ENCODE data around the gene CD28. TPM values are rescaled to one million over a fixed set of nuclear protein-coding genes. Genes with fewer than 3 reads are reported as not detected.

CD28 gene
- not detected for polyA plus RNA-seq (2013, experiment 1 of 2)
- not detected for polyA plus RNA-seq (2013, experiment 2 of 2)

- no peak within 1 kb of the TSS for H3K4me2 ChIP-seq (ENCODE audit: insufficient read depth, low read length, poor library complexity, severe bottlenecking)
- peak within 1 kb of the TSS; percentile 47 for H3K14ac ChIP-seq (ENCODE audit: low read length)
- WGBS, 2 donors (ENCODE audit: extremely low coverage in 2 of 2, insufficient read length in 2 of 2, insufficient replicate concordance in 1 of 2): no CpG with 5 or more reads among the region's 9 CpGs
- no peak within 1 kb of the TSS for H4K8ac ChIP-seq (ENCODE audit: low read depth, low read length)
- no peak within 1 kb of the TSS for H3K4ac ChIP-seq (ENCODE audit: low read length)
- no peaks in the 10 kb centered on the region for H3K9me3 ChIP-seq (replicated peaks in 1 of 2; ENCODE audit: control insufficient read depth in 2 of 2, insufficient read depth in 1 of 2, low read depth in 1 of 2, low read length in 2 of 2)
- no peaks in the 10 kb centered on the region for H3K79me1 ChIP-seq (ENCODE audit: low read depth, low read length)
- peaks cover 0 to 5% (median 0%) of the 10 kb centered on the region in 3 experiments for H3K27me3 ChIP-seq (ENCODE audit: control insufficient read depth in 3 of 3, insufficient read depth in 3 of 3, low read depth in 1 of 3, low read length in 3 of 3)
- peak within 1 kb of the TSS; percentile 64 for H3K18ac ChIP-seq (ENCODE audit: low read length)
- no peak for DNase-seq (ENCODE audit: low spot score)
- no peak within 1 kb of the TSS for H2BK15ac ChIP-seq (ENCODE audit: low read length)
- no peak within 1 kb of the TSS for H4K91ac ChIP-seq (ENCODE audit: low read depth, low read length, poor library complexity)
- no peak within 1 kb of the TSS for H2BK5ac ChIP-seq (ENCODE audit: low read length)
- no peak within 1 kb of the TSS for H2BK12ac ChIP-seq (ENCODE audit: low read length)
- H2AFZ ChIP-seq (ENCODE audit: low read length): no peak within 1 kb of the TSS
- H3K36me3 ChIP-seq (replicated peaks in 1 of 2; ENCODE audit: control insufficient read depth in 2 of 2, insufficient read depth in 2 of 2, low read length in 2 of 2): no peaks in the 10 kb centered on the region
- no peak within 1 kb of the TSS for H3K9ac ChIP-seq (ENCODE audit: low read depth, low read length, poor library complexity)
- no peak within 1 kb of the TSS for H2AK5ac ChIP-seq (ENCODE audit: low read depth, low read length)
- no peaks in the 10 kb centered on the region for H3K4me1 ChIP-seq (ENCODE audit: control insufficient read depth in 2 of 2, insufficient read depth in 1 of 2, low read depth in 1 of 2, low read length in 2 of 2)
- no peak within 1 kb of the TSS for H3K27ac ChIP-seq (replicated peaks; ENCODE audit: low read length)
- H3K23ac ChIP-seq (ENCODE audit: low read depth, low read length, poor library complexity): no peak within 1 kb of the TSS
- H3K4me3 ChIP-seq (ENCODE audit: low read length in 2 of 2): peak within 1 kb of the TSS in 1 of 2 donors; percentile 58
- no peak within 1 kb of the TSS for H2BK120ac ChIP-seq (ENCODE audit: low read depth, low read length)
These were observed at the start of gene CD28 for GRCh38 chr2:203706403-203706802. CD28 (plus strand) TSS chr2:203706639; CDS start chr2:203706697, 58 bp downstream.

GRCh38 chr2:203659331-203660049, 46.9 kb upstream of the CD28 start:
- H3K4me1 ChIP-seq (ENCODE audit: control insufficient read depth in 2 of 2, insufficient read depth in 1 of 2, low read depth in 1 of 2, low read length in 2 of 2): peaks cover 0 to 3% of the 10 kb centered on the region in 2 donors
- no CpG with 5 or more reads among the region's 4 CpGs for WGBS, 2 donors (ENCODE audit: extremely low coverage in 2 of 2, insufficient read length in 2 of 2, insufficient replicate concordance in 1 of 2)
- H3K36me3 ChIP-seq (replicated peaks in 1 of 2; ENCODE audit: control insufficient read depth in 2 of 2, insufficient read depth in 2 of 2, low read length in 2 of 2): no peaks in the 10 kb centered on the region
- H4K91ac ChIP-seq (ENCODE audit: low read depth, low read length, poor library complexity): no peak overlapping the region
- H3K4ac ChIP-seq (ENCODE audit: low read length): no peak overlapping the region
- H3K23ac ChIP-seq (ENCODE audit: low read depth, low read length, poor library complexity): no peak overlapping the region
- no peak overlapping the region for H3K27ac ChIP-seq (replicated peaks; ENCODE audit: low read length)
- H4K8ac ChIP-seq (ENCODE audit: low read depth, low read length): no peak overlapping the region
- no peaks in the 10 kb centered on the region for H3K79me1 ChIP-seq (ENCODE audit: low read depth, low read length)
- H3K4me3 ChIP-seq (ENCODE audit: low read length in 2 of 2): no peak overlapping the region
- no peak overlapping the region for H3K14ac ChIP-seq (ENCODE audit: low read length)
- no peaks in the 10 kb centered on the region for H3K9me3 ChIP-seq (replicated peaks in 1 of 2; ENCODE audit: control insufficient read depth in 2 of 2, insufficient read depth in 1 of 2, low read depth in 1 of 2, low read length in 2 of 2)
- no peak overlapping the region for H3K9ac ChIP-seq (ENCODE audit: low read depth, low read length, poor library complexity)
- no peak overlapping the region for H2BK12ac ChIP-seq (ENCODE audit: low read length)
- DNase-seq (ENCODE audit: low spot score): no peak
- no peak overlapping the region for H3K18ac ChIP-seq (ENCODE audit: low read length)
- H2BK120ac ChIP-seq (ENCODE audit: low read depth, low read length): no peak overlapping the region
- no peak overlapping the region for H2BK5ac ChIP-seq (ENCODE audit: low read length)
- no peak overlapping the region for H2AK5ac ChIP-seq (ENCODE audit: low read depth, low read length)
- no peak overlapping the region for H3K4me2 ChIP-seq (ENCODE audit: insufficient read depth, low read length, poor library complexity, severe bottlenecking)
- peak overlapping the region; percentile 54 for H2AFZ ChIP-seq (ENCODE audit: low read length)
- no peaks in the 10 kb centered on the region for H3K27me3 ChIP-seq (ENCODE audit: control insufficient read depth in 3 of 3, insufficient read depth in 3 of 3, low read depth in 1 of 3, low read length in 3 of 3)
- no peak overlapping the region for H2BK15ac ChIP-seq (ENCODE audit: low read length)

DNA sequence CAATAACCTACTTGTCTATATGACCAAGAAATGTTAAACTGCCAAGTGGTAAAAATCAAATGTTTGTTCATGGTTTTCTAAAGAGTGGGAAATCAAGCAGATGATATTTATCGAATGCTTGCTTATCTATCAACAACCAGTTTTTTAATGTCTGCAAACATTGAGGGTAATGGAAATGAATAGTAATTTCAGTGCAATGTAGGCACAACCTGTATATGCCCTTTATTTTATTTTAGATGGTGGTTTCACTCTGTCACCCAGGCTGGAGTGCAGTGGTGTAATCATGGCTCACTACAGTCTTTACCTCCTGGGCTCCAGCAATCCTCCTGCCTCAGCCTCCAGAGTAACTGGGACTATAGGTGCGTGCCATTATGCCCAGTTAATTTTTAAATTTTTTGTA, 46.0 kb upstream of the CD28 start:
- Histone ChIP-seq H3K4me2 (ENCODE audit: insufficient read depth, low read length, poor library complexity, severe bottlenecking) (no peak overlapping the region), H3K4me1 (ENCODE audit: control insufficient read depth in 2 of 2, insufficient read depth in 1 of 2, low read depth in 1 of 2, low read length in 2 of 2) (peaks cover 0 to 3% of the 10 kb centered on the region in 2 donors), H2BK5ac (ENCODE audit: low read length) (no peak overlapping the region), H3K79me1 (ENCODE audit: low read depth, low read length) (no peaks in the 10 kb centered on the region), H2AFZ (ENCODE audit: low read length) (no peak overlapping the region), H2AK5ac (ENCODE audit: low read depth, low read length) (no peak overlapping the region), H3K4me3 (ENCODE audit: low read length in 2 of 2) (no peak overlapping the region), H3K27me3 (ENCODE audit: control insufficient read depth in 3 of 3, insufficient read depth in 3 of 3, low read depth in 1 of 3, low read length in 3 of 3) (no peaks in the 10 kb centered on the region), H4K91ac (ENCODE audit: low read depth, low read length, poor library complexity) (no peak overlapping the region), H3K9me3 (replicated peaks in 1 of 2; ENCODE audit: control insufficient read depth in 2 of 2, insufficient read depth in 1 of 2, low read depth in 1 of 2, low read length in 2 of 2) (no peaks in the 10 kb centered on the region), H3K4ac (ENCODE audit: low read length) (no peak overlapping the region), H2BK120ac (ENCODE audit: low read depth, low read length) (no peak overlapping the region), H3K9ac (ENCODE audit: low read depth, low read length, poor library complexity) (no peak overlapping the region), H2BK12ac (ENCODE audit: low read length) (no peak overlapping the region), H2BK15ac (ENCODE audit: low read length) (no peak overlapping the region), H3K18ac (ENCODE audit: low read length) (no peak overlapping the region), H3K36me3 (replicated peaks in 1 of 2; ENCODE audit: control insufficient read depth in 2 of 2, insufficient read depth in 2 of 2, low read length in 2 of 2) (no peaks in the 10 kb centered on the region), H3K23ac (ENCODE audit: low read depth, low read length, poor library complexity) (no peak overlapping the region), H4K8ac (ENCODE audit: low read depth, low read length) (no peak overlapping the region), H3K27ac (replicated peaks; ENCODE audit: low read length) (no peak overlapping the region), H3K14ac (ENCODE audit: low read length) (no peak overlapping the region)
- WGBS, 2 donors (ENCODE audit: extremely low coverage in 2 of 2, insufficient read length in 2 of 2, insufficient replicate concordance in 1 of 2): no CpG with 5 or more reads among the region's 2 CpGs
- DNase-seq (ENCODE audit: low spot score): no peak

GRCh38 chr2:203661279-203661908, 45.0 kb upstream of the CD28 start:
- no peak overlapping the region for H4K91ac ChIP-seq (ENCODE audit: low read depth, low read length, poor library complexity)
- no peaks in the 10 kb centered on the region for H3K36me3 ChIP-seq (replicated peaks in 1 of 2; ENCODE audit: control insufficient read depth in 2 of 2, insufficient read depth in 2 of 2, low read length in 2 of 2)
- DNase-seq (ENCODE audit: low spot score): no peak
- no peak overlapping the region for H3K18ac ChIP-seq (ENCODE audit: low read length)
- no peaks in the 10 kb centered on the region for H3K9me3 ChIP-seq (replicated peaks in 1 of 2; ENCODE audit: control insufficient read depth in 2 of 2, insufficient read depth in 1 of 2, low read depth in 1 of 2, low read length in 2 of 2)
- H2BK5ac ChIP-seq (ENCODE audit: low read length): no peak overlapping the region
- no CpG with 5 or more reads among the region's 3 CpGs for WGBS, 2 donors (ENCODE audit: extremely low coverage in 2 of 2, insufficient read length in 2 of 2, insufficient replicate concordance in 1 of 2)
- no peak overlapping the region for H4K8ac ChIP-seq (ENCODE audit: low read depth, low read length)
- H2BK12ac ChIP-seq (ENCODE audit: low read length): no peak overlapping the region
- H2BK15ac ChIP-seq (ENCODE audit: low read length): no peak overlapping the region
- H2AFZ ChIP-seq (ENCODE audit: low read length): no peak overlapping the region
- no peak overlapping the region for H2BK120ac ChIP-seq (ENCODE audit: low read depth, low read length)
- no peak overlapping the region for H3K23ac ChIP-seq (ENCODE audit: low read depth, low read length, poor library complexity)
- no peak overlapping the region for H3K14ac ChIP-seq (ENCODE audit: low read length)
- peaks cover 0 to 3% of the 10 kb centered on the region in 2 donors for H3K4me1 ChIP-seq (ENCODE audit: control insufficient read depth in 2 of 2, insufficient read depth in 1 of 2, low read depth in 1 of 2, low read length in 2 of 2)
- no peaks in the 10 kb centered on the region for H3K79me1 ChIP-seq (ENCODE audit: low read depth, low read length)
- no peak overlapping the region for H3K27ac ChIP-seq (replicated peaks; ENCODE audit: low read length)
- no peak overlapping the region for H2AK5ac ChIP-seq (ENCODE audit: low read depth, low read length)
- H3K27me3 ChIP-seq (ENCODE audit: control insufficient read depth in 3 of 3, insufficient read depth in 3 of 3, low read depth in 1 of 3, low read length in 3 of 3): no peaks in the 10 kb centered on the region
- H3K4me2 ChIP-seq (ENCODE audit: insufficient read depth, low read length, poor library complexity, severe bottlenecking): no peak overlapping the region
- H3K9ac ChIP-seq (ENCODE audit: low read depth, low read length, poor library complexity): no peak overlapping the region
- H3K4ac ChIP-seq (ENCODE audit: low read length): no peak overlapping the region
- no peak overlapping the region for H3K4me3 ChIP-seq (ENCODE audit: low read length in 2 of 2)
